Measurements from ENCODE around the gene DBF4B. TPM values are rescaled to one million over a fixed set of nuclear protein-coding genes. Genes with fewer than 3 reads are reported as not detected.

DBF4B gene
- total and polyA plus RNA-seq, 2 of the 13 experiments (the other 11 are each of a cell fraction or from before 2014, with no cell fraction given) = 11.7 to 13.2 TPM

DNA sequence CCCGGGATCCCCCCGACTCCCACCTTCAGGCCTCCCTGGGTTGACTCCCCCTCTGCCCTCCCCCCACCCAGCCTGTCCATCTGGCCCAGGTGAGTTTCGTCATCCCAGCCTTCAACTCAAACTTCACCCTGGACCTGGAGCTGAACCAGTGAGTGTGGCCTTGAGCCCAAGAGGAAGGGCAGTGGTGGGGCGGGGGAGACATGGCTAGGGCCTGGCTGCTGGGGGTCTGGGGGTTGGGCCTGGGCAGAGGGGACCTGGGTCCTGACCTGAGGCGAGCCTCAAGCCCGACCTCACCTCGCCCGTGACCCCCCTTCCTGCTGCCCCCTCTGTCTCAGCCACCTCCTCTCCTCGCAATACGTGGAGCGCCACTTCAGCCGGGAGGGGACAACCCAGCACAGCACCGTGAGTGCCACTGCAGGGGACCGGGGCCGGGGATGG lies 61.2 kb downstream of the DBF4B start (continued):
- TF ChIP-seq, protein P1, sequence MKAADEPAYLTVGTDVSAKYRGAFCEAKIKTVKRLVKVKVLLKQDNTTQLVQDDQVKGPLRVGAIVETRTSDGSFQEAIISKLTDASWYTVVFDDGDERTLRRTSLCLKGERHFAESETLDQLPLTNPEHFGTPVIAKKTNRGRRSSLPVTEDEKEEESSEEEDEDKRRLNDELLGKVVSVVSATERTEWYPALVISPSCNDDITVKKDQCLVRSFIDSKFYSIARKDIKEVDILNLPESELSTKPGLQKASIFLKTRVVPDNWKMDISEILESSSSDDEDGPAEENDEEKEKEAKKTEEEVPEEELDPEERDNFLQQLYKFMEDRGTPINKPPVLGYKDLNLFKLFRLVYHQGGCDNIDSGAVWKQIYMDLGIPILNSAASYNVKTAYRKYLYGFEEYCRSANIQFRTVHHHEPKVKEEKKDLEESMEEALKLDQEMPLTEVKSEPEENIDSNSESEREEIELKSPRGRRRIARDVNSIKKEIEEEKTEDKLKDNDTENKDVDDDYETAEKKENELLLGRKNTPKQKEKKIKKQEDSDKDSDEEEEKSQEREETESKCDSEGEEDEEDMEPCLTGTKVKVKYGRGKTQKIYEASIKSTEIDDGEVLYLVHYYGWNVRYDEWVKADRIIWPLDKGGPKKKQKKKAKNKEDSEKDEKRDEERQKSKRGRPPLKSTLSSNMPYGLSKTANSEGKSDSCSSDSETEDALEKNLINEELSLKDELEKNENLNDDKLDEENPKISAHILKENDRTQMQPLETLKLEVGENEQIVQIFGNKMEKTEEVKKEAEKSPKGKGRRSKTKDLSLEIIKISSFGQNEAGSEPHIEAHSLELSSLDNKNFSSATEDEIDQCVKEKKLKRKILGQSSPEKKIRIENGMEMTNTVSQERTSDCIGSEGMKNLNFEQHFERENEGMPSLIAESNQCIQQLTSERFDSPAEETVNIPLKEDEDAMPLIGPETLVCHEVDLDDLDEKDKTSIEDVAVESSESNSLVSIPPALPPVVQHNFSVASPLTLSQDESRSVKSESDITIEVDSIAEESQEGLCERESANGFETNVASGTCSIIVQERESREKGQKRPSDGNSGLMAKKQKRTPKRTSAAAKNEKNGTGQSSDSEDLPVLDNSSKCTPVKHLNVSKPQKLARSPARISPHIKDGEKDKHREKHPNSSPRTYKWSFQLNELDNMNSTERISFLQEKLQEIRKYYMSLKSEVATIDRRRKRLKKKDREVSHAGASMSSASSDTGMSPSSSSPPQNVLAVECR (CRISPR knock-in tag; IDR thresholded peaks at IDR 0.05; ENCODE audit: borderline replicate concordance) = peak; percentile 64; the same call in 1 of the 2 replicates
- TF ChIP-seq, protein P2, sequence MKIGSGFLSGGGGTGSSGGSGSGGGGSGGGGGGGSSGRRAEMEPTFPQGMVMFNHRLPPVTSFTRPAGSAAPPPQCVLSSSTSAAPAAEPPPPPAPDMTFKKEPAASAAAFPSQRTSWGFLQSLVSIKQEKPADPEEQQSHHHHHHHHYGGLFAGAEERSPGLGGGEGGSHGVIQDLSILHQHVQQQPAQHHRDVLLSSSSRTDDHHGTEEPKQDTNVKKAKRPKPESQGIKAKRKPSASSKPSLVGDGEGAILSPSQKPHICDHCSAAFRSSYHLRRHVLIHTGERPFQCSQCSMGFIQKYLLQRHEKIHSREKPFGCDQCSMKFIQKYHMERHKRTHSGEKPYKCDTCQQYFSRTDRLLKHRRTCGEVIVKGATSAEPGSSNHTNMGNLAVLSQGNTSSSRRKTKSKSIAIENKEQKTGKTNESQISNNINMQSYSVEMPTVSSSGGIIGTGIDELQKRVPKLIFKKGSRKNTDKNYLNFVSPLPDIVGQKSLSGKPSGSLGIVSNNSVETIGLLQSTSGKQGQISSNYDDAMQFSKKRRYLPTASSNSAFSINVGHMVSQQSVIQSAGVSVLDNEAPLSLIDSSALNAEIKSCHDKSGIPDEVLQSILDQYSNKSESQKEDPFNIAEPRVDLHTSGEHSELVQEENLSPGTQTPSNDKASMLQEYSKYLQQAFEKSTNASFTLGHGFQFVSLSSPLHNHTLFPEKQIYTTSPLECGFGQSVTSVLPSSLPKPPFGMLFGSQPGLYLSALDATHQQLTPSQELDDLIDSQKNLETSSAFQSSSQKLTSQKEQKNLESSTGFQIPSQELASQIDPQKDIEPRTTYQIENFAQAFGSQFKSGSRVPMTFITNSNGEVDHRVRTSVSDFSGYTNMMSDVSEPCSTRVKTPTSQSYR (CRISPR knock-in tag; IDR thresholded peaks at IDR 0.05; ENCODE audit: borderline replicate concordance) = peak; percentile 86
- TF ChIP-seq, protein P3, sequence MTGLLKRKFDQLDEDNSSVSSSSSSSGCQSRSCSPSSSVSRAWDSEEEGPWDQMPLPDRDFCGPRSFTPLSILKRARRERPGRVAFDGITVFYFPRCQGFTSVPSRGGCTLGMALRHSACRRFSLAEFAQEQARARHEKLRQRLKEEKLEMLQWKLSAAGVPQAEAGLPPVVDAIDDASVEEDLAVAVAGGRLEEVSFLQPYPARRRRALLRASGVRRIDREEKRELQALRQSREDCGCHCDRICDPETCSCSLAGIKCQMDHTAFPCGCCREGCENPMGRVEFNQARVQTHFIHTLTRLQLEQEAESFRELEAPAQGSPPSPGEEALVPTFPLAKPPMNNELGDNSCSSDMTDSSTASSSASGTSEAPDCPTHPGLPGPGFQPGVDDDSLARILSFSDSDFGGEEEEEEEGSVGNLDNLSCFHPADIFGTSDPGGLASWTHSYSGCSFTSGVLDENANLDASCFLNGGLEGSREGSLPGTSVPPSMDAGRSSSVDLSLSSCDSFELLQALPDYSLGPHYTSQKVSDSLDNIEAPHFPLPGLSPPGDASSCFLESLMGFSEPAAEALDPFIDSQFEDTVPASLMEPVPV (CRISPR knock-in tag; IDR thresholded peaks at IDR 0.05) = no peak
- no peak for TF ChIP-seq SMYD3 (CRISPR knock-in tag; IDR thresholded peaks at IDR 0.05)
- TF ChIP-seq, protein P4, sequence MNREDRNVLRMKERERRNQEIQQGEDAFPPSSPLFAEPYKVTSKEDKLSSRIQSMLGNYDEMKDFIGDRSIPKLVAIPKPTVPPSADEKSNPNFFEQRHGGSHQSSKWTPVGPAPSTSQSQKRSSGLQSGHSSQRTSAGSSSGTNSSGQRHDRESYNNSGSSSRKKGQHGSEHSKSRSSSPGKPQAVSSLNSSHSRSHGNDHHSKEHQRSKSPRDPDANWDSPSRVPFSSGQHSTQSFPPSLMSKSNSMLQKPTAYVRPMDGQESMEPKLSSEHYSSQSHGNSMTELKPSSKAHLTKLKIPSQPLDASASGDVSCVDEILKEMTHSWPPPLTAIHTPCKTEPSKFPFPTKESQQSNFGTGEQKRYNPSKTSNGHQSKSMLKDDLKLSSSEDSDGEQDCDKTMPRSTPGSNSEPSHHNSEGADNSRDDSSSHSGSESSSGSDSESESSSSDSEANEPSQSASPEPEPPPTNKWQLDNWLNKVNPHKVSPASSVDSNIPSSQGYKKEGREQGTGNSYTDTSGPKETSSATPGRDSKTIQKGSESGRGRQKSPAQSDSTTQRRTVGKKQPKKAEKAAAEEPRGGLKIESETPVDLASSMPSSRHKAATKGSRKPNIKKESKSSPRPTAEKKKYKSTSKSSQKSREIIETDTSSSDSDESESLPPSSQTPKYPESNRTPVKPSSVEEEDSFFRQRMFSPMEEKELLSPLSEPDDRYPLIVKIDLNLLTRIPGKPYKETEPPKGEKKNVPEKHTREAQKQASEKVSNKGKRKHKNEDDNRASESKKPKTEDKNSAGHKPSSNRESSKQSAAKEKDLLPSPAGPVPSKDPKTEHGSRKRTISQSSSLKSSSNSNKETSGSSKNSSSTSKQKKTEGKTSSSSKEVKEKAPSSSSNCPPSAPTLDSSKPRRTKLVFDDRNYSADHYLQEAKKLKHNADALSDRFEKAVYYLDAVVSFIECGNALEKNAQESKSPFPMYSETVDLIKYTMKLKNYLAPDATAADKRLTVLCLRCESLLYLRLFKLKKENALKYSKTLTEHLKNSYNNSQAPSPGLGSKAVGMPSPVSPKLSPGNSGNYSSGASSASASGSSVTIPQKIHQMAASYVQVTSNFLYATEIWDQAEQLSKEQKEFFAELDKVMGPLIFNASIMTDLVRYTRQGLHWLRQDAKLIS (CRISPR knock-in tag; IDR thresholded peaks at IDR 0.05) = no peak
- TF ChIP-seq RAD21 (CRISPR knock-in tag; IDR thresholded peaks at IDR 0.05) = no peak
- no peak for TF ChIP-seq YY1 (IDR thresholded peaks at IDR 0.05; ENCODE audit: insufficient read depth, insufficient replicate concordance, low read depth, low read length)
- no peak for TF ChIP-seq ZNF496 (CRISPR knock-in tag; IDR thresholded peaks at IDR 0.05; ENCODE audit: insufficient replicate concordance)
- peak; percentile 82 for TF ChIP-seq CEBPG (CRISPR knock-in tag; IDR thresholded peaks at IDR 0.05)
- 0 out of 2 replicates have a peak, but pooled peaks have one; percentile 41 for TF ChIP-seq ZNF333 (CRISPR knock-in tag; IDR thresholded peaks at IDR 0.05; ENCODE audit: borderline replicate concordance)
- peak; percentile 70; the same call in 1 of the 2 replicates for TF ChIP-seq RXRB (CRISPR knock-in tag; IDR thresholded peaks at IDR 0.05; ENCODE audit: borderline replicate concordance)
- TF ChIP-seq, protein P5, sequence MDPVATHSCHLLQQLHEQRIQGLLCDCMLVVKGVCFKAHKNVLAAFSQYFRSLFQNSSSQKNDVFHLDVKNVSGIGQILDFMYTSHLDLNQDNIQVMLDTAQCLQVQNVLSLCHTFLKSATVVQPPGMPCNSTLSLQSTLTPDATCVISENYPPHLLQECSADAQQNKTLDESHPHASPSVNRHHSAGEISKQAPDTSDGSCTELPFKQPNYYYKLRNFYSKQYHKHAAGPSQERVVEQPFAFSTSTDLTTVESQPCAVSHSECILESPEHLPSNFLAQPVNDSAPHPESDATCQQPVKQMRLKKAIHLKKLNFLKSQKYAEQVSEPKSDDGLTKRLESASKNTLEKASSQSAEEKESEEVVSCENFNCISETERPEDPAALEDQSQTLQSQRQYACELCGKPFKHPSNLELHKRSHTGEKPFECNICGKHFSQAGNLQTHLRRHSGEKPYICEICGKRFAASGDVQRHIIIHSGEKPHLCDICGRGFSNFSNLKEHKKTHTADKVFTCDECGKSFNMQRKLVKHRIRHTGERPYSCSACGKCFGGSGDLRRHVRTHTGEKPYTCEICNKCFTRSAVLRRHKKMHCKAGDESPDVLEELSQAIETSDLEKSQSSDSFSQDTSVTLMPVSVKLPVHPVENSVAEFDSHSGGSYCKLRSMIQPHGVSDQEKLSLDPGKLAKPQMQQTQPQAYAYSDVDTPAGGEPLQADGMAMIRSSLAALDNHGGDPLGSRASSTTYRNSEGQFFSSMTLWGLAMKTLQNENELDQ (CRISPR knock-in tag; IDR thresholded peaks at IDR 0.05; ENCODE audit: borderline replicate concordance) = no peak

All from HepG2 (cell line).